ENCODE data around the gene ADRM1.

DNA sequence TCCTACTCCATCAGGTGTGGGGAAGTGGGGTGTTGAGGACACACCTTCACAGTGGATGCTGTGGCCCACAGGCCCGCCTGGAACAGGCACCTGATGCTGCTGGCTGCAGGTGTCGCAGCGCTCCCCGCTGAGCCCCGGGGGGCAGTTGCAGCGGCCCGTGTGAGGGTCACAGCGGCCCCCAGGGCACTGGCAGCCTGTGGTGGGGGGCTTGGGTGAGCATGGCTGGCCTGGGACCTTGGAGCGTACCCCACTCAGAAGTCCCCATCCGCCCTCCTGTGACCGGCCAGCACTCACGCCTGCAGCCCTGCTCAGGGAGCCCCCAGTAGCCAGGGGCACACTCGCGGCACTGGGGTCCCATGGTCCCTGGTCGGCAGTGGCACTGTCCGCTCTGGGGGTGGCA, 19.2 kb downstream of the ADRM1 start:
- TF ChIP-seq POLR2A (IDR thresholded peaks at IDR 0.05; ENCODE audit: low read length) (no peak), GATA1 (IDR thresholded peaks at IDR 0.05; ENCODE audit: low read depth, low read length) (no peak)
